Posterior vena cava (tissue), 2 donors: ENCODE data around the gene GATB. TPM values are rescaled to one million over a fixed set of nuclear protein-coding genes. Genes with fewer than 3 reads are reported as not detected.
"Not testable (repeated sequence)": the region's sequence is repeated elsewhere in the genome, so short reads cannot be mapped to it uniquely, and the experiment has no call there.

Source experiments
- DNase-seq: peaks from one replicate; pipeline ENCODE4 v3.0.0-alpha.2; 2020; ENCODE audit warnings: low spot score
- intact Hi-C, 2 donors: fragments of 100-400 bp; cut with DNase I; formaldehyde crosslinking; loops; one replicate each; pipeline versions ENCODE4 v1.14.1 to v1.14.2; 2022 to 2023
- total RNA-seq, 2 donors: library from RNA; stranded (reverse); fragmentation: NEBNext Ultra II Directional; extraction: Animal tissue kit (Norgen Biotek cat#: 25700); gene quantifications; one replicate each; pipeline ENCODE4 v1.2.1, GENCODE V29; 2021
- donor health status: DM: yes; HTN: yes; CAD: no.
- donor health status: DM: yes; HTN: yes; CAD: no.

GATB gene
- total RNA-seq, 2 donors from 2014 or later, result 11.2 to 14.2 TPM

DNA sequence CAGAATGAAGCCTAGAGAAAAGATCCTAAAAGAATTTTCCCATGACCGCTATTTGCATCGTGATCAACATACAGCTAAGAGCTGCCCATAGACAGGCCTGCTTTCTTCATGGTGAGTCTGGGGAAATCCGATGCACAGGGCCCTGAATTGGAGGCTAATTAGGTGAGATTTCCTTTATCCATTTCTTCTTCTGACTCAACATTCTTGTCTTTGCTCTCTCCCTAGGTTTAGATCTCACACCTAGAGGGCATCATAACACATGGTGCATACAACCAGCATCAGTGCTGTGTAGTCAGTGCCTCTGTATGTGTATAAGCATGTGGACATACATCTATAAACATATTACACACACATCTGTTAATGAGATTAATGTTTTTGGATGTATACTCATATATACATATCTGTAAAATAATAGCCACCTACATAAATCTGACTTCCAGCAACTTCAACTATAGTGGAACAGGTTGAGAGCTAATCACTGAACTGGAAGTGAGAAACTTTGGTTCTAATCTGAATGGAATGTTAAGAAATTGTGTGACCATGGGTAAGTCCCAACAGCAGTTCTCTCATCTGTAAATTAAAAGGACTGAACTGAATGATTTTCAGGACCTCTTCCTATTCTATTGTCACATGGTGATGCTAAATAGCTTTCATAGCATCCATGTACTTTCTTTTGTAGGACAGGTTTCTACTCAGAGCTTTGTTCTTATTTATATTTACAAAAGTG is 17.5 kb downstream of the GATB start:
- intact Hi-C loops, result no loop called here
- DNase-seq, result no peak

DNA sequence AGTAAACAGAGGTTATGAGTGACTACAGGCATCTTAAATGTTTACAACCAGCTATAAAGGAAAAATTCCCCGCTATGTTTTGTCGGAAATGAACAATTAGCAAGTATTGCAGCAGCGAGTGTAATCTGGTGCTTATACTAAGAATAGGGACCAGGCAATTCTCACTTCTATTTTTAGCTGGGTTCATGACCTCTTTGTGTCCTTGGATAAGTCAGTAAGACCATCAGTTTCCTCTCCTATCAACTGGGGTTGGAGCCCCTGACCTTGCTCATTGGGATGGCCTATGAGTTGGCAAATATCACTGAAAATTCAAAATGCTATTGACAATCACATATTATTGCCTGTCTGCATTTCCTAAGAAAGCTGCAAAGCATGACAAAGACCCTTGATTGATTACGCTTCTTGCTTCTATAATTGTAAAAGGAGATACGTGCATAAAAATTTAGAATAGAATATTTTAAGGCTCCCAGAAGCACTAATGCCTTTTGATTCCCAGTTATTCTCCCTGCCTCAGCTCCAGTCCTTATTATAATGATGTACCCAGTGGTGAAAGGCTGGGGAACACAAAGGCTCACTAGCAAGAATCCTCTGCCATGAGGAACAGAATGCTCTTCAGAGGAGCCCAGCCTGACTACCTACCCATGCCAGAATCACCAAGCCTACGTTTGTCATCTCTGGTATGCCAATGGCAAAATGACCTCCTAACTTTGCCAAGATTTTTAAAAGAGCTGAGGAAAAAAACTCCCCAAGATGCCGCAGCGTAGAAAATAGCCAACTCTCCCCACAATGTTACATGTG is 21.9 kb downstream of the GATB start:
- intact Hi-C loops, result no loop called here
- DNase-seq, result no peak

DNA sequence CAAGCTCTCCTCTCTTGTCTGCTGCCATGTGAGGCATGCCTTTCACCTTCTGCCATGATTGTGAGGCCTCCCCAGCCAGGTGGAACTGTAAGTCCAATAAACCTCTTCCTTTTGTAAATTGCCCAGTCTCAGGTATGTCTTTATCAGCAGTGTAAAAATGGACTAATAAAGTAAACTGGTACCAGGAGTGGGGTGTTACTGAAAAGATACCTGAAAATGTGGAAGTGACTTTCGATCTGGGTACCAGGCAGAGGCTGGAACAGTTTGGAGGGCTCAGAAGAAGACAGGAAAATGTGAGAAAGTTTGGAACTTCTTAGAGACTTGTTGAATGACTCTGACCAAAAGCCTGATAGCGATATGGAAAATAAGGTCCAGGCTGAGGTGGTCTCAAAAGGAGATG is 24.0 kb downstream of the GATB start:
- intact Hi-C loops, DNase-seq: not testable (repeated sequence)

DNA sequence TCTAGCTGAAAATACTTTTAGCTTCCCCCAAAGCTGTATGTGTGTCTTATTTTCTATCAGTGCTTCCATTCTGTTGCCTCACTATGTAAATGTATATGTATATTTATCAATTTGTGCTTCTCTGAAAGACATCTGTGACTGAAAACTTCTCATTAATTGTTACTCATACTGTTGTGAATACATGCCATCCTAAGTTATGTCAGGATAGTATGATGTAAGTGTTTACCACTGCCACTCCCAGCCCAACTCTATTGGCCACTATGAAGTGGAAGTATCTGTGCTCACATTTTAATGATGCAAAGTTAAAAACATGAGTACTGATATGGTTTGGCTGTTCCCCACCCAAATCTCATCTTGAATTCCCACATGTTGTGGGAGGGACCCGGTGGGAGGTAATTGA is 24.4 kb downstream of the GATB start:
- no peak for DNase-seq
- intact Hi-C loops, result no loop called here

DNA sequence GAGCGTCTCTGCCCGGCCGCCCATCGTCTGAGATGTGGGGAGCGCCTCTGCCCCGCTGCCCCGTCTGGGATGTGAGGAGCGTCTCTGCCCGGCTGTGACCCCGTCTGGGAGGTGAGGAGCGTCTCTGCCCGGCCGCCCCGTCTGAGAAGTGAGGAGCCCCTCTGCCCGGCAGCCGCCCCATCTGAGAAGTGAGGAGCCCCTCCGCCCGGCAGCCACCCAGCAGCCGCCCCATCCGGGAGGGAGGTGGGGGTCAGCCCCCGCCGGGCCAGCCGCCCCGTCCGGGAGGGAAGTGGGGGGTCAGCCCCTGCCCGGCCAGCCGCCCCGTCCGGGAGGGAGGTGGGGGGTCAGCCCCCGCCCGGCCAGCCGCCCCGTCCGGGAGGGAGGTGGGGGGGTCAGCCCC is 29.1 kb downstream of the GATB start:
- intact Hi-C loops, result not testable (repeated sequence)

DNA sequence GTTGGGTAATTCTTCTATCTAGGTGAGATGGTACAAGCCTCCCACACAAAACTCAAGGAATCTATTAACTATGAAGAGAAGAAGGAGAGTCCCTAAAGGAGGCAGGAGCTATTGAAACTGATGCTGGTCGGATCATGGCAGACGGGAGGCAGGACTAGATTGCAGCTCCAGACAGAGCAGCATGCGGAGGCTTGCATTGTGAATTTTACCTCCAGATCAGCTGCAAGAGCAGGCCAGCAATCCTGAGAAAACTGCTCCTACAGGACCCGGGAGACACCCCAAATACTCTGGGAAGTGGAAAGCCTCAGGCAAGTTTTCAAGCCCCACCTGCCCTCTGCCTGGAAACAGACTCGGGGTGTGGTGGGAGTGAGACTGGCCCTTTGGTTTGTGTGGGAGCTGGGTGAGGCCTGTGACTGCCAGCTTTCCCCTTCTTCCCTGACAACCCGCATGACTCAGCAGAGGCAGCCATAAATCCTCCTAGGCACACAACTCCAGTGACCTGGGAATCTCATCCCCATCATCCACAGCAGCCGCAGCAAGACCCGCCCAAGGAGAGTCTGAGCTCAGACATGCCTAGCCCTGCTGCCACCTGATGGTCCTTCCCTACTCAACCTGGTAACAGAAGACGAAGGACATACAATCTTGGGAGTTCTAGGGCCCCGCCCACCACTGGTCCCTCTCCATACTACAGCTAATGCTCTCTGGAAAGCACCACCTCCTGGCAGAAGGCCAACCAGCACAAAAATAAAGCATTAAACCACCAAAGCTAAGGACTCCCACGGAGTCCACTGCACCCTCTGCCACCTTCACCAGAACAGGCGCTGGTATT is 30.9 kb downstream of the GATB start:
- DNase-seq, result no peak
- intact Hi-C loops, result no loop called here

More for the DNA sequence above, 29.1 kb downstream of the GATB start:
- DNase-seq, result not testable (repeated sequence)

DNA sequence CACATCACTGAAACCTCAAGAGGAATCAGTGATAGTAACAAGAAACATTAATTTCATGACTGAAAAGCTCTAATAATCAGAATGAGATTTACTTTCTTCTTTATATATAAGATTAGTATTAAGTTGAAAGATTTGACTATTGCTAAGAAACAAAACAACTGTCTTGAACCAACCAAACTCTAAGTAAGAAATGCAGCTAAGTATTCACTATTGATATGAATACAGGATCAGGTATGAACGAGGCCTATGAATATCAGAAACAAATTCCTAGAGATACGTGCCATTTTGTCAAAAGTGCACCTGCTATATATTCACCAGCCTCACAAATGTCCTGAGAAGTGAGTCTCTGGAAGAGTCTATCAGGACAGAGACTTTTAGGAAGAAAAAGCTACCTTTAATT is 32.1 kb downstream of the GATB start:
- intact Hi-C loops, result no loop called here
- no peak for DNase-seq

DNA sequence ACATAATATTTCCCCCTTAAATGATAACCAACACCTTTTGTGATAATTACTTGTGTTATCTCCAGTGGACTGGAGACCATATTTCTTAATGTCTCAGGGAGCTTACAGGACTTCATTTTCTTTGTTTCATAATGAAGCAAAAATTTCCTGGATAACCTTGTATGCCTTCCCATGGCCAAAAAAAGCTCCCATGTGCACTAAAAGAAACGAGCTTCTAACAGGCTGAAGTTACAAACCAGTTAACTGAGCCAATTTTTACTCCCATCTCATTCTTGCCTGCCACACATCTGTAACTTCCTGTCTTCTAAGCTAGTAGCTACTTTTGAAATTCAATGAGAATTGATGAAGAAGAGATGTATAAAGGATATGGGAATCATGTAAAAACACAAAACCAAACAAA is 32.8 kb downstream of the GATB start:
- intact Hi-C loops, result no loop called here

DNA sequence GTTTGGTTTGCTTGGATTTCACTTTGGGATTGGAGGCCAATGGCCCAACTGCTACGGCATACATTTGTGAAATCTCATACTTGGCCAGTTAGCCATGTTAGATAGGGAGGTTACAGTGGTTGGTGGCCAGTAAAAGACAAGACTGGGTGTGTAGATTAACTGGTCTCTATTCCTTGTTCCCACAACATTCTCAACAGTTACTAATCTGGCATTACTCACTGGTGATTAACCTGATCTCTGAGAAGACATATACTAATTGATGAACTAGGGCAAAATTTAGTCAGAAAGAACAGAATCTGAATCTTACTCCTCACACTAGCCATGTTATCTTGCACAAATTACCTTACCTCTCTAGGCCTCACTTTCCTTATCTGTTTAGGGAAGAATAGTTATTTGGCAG is 33.4 kb downstream of the GATB start:
- intact Hi-C loops, result no loop called here
- DNase-seq, result no peak

More for the DNA sequence above, 32.8 kb downstream of the GATB start:
- DNase-seq, result no peak

DNA sequence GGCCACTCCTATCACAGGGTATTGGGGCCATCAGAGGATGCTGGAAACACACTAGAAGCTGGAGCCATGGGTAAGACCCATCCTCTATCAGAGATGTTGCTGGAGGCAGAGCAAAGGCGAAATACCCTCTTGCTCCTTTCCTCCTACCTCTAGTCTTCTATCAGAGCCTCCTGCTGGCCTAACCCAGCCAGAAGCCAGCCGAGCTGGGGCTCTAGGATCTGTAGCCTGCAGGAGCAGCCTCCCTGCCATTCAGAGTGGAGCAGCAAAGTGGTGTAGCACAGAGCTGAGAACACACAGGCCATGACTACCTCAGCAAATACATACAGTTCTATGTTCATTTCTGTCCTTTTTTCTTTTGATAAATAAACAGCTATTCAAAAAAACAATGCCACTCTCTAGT is 35.7 kb downstream of the GATB start:
- intact Hi-C loops, result no loop called here
- DNase-seq, result no peak

DNA sequence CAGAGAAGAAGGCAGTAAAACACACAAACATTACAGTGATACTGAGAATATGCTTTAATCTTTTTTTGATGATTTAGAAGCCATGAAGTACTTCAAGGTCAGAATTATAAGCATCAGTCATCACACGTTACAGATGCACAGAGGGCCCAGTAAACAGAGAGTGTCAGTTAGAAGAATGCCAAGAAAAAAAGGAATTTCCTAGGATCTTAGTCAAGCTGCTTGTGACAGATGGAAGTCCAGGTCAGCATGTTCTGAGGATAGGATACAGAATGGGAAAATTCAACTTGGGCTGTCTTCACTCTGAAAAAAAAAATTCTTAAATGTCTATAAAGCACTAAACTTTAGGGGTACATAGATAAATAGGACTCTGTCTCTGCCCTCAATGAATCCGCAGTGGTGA is 38.9 kb downstream of the GATB start:
- intact Hi-C loops, result no loop called here
- no peak for DNase-seq

DNA sequence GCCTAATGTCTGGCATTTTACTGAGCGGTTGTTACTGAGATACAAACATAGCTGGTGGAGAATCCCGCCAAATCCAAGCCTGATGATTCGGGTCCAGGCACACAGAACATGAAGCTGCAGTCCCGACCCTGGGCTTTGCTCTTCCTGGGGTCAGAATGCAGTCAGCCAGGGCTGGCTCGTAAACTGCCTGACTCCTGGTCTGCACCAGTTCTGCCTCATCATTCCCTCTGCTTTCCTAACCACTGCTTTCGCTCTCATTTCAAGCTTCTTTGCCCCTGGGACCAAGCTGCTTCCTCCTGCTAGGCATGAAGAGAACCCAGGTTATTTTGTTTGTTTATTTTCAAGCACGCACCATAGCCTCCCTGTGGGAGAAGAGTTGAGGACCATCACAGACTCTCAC is 39.3 kb downstream of the GATB start:
- intact Hi-C loops, result no loop called here
- DNase-seq, result peak; percentile 84

DNA sequence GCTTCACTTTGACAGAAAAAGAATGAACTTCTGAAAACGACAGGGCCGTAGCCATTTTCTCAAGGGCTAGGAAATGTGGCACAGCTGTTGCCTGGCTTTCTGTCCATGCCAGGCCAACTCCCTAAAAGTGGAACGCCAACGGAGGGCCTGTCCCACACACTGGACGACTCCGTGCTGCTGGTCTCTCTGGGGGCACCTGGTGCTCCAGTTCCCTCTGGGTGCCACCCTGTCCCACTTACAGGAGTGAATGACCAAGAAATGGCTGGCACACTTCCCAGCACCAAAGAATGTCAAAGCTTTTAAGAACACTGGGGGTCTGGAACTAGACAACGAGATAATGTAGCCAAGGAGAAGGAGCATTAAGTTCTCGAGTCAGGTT is 40.9 kb downstream of the GATB start:
- no peak for DNase-seq
- intact Hi-C loops, result no loop called here

DNA sequence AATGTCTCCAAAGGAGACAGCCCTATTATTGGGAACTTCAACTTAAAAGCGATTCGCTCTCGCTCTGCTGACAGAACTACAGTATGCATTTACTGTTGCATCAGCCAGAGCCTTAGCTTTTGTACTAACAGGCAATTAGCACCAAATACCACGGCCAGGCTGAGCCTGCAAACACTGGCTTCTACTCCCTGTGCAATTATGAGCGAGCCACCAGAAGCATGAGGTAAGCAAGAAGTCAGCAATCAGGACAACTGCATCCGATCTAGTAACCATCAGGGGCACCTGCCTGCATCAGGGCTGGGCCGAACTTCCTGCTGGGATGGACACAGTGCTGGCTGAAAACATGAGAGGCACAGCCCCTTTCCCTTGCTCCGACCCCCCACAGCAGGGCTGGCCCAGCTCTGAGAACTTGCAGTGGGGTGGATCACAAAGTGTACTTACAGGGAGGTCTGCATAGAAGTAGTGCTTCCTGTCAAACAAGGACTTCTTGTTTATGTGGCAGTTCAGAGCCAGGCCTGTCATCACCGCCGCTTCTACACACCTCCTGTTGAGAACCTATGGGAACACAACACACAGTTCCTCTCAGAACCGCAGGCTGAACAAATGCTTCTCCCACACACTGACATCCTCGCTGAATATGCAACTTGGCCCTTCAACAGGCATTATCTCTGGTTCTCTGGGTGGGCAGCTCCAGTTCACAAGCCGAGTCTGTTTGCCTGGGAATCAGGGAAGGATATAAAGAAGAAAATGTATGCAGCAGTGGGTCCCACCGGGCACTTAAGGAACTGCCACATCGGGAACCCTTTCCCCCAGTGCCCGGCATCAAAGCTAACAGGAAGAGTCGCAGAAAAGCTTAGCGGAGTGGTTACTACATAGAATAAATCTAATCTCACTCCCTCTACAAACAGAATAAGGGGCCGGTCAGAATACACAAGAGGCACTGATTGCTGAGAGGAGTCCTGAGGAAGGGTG is 41.5 kb downstream of the GATB start:
- no peak for DNase-seq
- intact Hi-C loops, result no loop called here

DNA sequence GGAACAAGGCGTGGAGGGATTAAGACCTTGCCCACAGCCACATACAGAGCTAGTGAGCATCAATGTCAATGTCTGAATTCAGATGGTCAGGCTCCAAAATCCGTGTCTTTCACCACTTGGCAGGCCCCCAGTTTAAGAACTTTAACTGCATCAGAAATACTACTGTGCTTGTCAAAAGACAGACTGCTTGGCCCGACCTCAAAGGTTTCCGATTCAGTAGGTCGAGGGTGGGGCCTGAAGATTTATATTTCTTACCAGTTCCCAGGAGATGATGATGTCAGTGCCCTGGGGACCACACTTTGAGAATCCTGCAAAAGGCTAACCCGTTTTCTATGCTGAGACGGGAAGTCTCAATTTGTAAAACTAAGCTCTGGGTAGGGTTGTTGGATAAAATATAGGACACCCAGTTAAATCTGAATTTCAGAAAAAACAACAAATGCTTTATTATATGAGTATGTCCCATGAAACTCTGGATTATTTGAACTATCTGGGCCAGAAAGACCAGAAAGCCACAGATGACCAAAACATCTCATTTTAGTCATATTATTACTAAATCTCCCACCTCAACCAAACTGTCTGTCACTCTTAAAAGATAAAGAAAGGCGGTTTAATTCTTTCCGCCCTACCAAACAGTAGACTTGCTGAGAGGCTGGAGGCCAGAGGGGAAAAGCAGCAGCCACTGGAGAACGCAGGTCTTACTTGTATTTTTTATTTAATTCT is 42.7 kb downstream of the GATB start:
- intact Hi-C loops, result no loop called here
- DNase-seq, result no peak

DNA sequence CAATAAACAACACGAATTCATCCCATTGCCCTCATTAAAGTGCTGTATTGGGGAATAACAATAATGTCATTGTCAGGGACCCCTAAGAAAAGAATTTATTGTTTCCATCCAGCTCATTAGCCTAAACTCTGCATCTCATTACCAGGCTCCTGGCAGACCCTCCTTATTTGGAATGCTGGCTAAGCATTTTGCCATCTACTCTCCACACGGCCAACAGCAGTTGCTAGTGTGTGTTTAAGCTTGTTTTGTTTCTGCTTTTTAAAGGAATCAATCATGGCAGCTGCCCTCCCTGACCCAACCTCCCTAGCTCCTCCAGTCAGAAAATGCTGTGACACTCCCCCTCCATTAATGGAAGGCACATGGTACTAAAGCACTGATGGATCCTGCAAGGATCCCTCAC is 43.5 kb downstream of the GATB start:
- intact Hi-C loops, result no loop called here
- no peak for DNase-seq

DNA sequence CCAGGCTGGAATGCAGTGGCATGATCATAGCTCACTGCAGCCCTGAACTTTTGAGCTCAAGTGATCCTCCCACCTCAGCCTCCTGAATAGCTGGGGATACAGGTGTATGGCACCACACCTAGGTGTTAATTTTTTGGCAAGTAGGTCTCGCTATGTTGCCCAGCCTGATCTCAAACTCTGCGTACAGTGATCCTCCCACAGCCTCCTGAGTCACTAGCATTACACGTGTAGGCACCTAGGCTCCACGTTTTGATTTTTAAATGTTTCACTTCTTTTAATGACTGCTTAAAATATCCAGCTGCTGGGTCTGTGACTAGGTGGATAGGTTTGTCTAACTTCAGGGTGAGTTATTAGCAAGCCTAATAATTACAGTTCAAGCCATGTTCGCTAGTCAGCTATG is 44.5 kb downstream of the GATB start:
- intact Hi-C loops, result no loop called here
- no peak for DNase-seq

DNA sequence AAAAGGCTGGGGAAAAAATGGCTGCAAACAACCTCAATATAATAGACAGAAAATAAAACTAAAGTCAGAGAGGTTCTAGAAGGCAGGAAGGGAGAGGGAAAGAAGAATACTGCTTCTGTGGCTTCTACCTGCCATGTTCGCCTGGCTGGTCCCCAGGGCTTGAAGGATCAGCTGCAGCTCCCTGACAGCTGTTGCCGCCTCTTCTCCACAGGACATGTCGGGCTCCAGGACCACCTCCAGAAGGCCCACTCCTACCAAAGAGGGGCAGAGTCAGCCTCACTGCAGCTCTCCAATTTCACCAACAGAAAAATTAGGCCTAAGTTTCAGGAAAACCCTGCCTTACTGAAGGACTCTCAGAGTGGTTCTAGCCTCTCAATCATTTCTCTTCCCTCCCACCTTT is 44.9 kb downstream of the GATB start:
- DNase-seq, result no peak
- intact Hi-C loops, result no loop called here
